ENCODE results near the gene NOTCH4. TPM values are rescaled to one million over a fixed set of nuclear protein-coding genes. Genes with fewer than 3 reads are reported as not detected.

The NOTCH4 gene
- total and polyA plus RNA-seq, 8 donors = 3.1 to 45.2 (median 5.9) TPM

GRCh38 chr6:32255199-32256153, 31.6 kb upstream of the NOTCH4 start:
- Histone ChIP-seq H3K4me3 (peak overlapping the region in 1 of 4 donors; percentile 27), H3K36me3 (no peaks in the 10 kb centered on the region), H3K27me3 (no peaks in the 10 kb centered on the region), H3K9me3 (no peaks in the 10 kb centered on the region), H3K27ac (peak overlapping the region in 2 of 4 donors; percentile 32 to 47), H3K4me1 (peaks cover 0 to 3% (median 0%) of the 10 kb centered on the region in 3 donors)
- TF ChIP-seq CTCF (IDR thresholded peaks at IDR 0.05) = peak; percentile 28 to 48 (median 32)
- DNase-seq (peak in 5 of 6 donors; percentile 13 to 76 (median 47)), ATAC-seq (peak; percentile 72 to 99 (median 89)), FAIRE-seq (no peak)
- 15 to 17% methylated on average over 30 of the region's 30 CpGs for WGBS, 2 donors
- intact Hi-C loops (cut with DNase I) = no loop called here

- peak in 3 of 4 donors; percentile 22 to 36 (median 28) for ATAC-seq
- H3K27me3 ChIP-seq = no peaks in the 10 kb centered on the region
- no peak for FAIRE-seq
- H3K9me3 ChIP-seq = no peaks in the 10 kb centered on the region
- no peak overlapping the region for H3K27ac ChIP-seq
- TF ChIP-seq CTCF (IDR thresholded peaks at IDR 0.05) = no peak
- peak overlapping the region in 1 of 4 donors; percentile 27 for H3K4me3 ChIP-seq
- DNase-seq = no peak
- H3K4me1 ChIP-seq = peaks cover 0 to 3% (median 0%) of the 10 kb centered on the region in 3 donors
- intact Hi-C loops (cut with DNase I) = no loop called here
- no peaks in the 10 kb centered on the region for H3K36me3 ChIP-seq
- WGBS, 2 donors = 15 to 20% methylated on average over 12 of the region's 12 CpGs
Observed at GRCh38 chr6:32254761-32255198, 30.9 kb upstream of the NOTCH4 start.

GRCh38 chr6:32252331-32253009, 28.6 kb upstream of the NOTCH4 start:
- Histone ChIP-seq H3K27me3 (no peaks in the 10 kb centered on the region), H3K4me1 (peaks cover 0 to 3% (median 0%) of the 10 kb centered on the region in 3 donors), H3K9me3 (no peaks in the 10 kb centered on the region), H3K4me3 (no peak overlapping the region), H3K27ac (no peak overlapping the region), H3K36me3 (no peaks in the 10 kb centered on the region)
- ATAC-seq (no peak), DNase-seq (no peak), FAIRE-seq (no peak)
- intact Hi-C loops (cut with DNase I) = no loop called here
- WGBS, 2 donors = 43 to 54% methylated on average over 2 of the region's 2 CpGs
- TF ChIP-seq CTCF (IDR thresholded peaks at IDR 0.05) = no peak

GRCh38 chr6:32249262-32249661, 25.4 kb upstream of the NOTCH4 start:
- FAIRE-seq = no peak
- intact Hi-C loops (cut with DNase I) = loop anchor here in 1 of 3 donors (10.0 kb wide), 2 partner anchors 146 to 546 kb away; no protein-coding TSS in a partner anchor
- no peaks in the 10 kb centered on the region for H3K9me3 ChIP-seq

More at GRCh38 chr6:32249262-32249661, 25.4 kb upstream of the NOTCH4 start:
- Histone ChIP-seq H3K27ac (no peak overlapping the region), H3K4me1 (no peaks in the 10 kb centered on the region), H3K4me3 (no peak overlapping the region), H3K36me3 (no peaks in the 10 kb centered on the region), H3K27me3 (no peaks in the 10 kb centered on the region)
- no peak for ATAC-seq
- no peak for DNase-seq
- 72 to 79% methylated on average over 2 of the region's 2 CpGs for WGBS, 2 donors
- no peak for TF ChIP-seq CTCF (IDR thresholded peaks at IDR 0.05)

Measured in pancreas (tissue), 10 donors.